ENCODE measurements around the gene PHF21A. TPM values are rescaled to one million over a fixed set of nuclear protein-coding genes. Genes with fewer than 3 reads are reported as not detected.

The PHF21A gene
- polyA plus RNA-seq, 1 experiment: 29.0 TPM

DNA sequence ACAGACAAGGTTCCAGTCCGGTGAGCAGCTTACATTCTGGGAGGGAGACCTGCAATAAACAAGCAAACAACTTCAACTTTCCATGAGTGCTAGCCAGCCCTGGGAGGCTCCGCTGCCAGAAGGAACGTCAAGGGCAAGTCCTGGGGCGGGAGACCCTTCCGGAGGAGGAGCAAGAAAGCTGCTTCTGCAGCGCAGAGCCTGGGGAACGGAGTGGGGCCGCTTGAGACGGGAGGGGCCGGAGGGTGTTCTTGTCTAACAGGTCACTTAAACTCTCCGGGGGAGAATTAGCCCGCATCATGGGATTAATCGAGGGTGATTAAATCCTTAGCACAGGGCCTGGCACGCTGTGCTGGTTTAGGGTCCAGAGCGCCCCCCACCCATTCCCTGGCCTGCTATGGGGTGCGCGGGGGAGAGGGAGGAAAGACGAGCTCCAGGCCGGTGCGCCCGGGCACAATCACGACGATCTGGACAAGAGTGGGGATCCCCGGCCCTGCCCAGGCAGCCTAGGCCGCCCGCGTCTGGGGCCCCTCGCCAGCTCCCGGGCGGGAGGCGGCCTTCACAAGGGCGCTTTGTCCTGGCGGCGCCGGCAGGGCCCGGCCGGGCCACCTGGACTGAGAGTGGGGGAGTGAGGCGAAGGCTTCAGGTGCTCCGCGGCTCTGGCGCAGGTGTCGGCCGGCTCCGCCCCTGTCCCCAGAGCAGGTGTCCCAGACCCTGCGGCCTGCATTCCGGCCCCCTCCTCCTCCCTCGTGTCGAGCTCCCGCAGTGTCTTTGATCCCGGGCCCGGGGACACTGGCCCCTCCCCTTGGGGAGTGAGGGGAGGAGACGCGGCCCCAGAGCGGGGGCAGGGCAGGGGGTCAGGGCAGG is 199.5 kb downstream of the PHF21A start:
- ChIA-PET POLR2A (no interaction called here), CTCF (no interaction called here)
- no peak for DNase-seq (ENCODE audit: low read depth, low spot score)

DNA sequence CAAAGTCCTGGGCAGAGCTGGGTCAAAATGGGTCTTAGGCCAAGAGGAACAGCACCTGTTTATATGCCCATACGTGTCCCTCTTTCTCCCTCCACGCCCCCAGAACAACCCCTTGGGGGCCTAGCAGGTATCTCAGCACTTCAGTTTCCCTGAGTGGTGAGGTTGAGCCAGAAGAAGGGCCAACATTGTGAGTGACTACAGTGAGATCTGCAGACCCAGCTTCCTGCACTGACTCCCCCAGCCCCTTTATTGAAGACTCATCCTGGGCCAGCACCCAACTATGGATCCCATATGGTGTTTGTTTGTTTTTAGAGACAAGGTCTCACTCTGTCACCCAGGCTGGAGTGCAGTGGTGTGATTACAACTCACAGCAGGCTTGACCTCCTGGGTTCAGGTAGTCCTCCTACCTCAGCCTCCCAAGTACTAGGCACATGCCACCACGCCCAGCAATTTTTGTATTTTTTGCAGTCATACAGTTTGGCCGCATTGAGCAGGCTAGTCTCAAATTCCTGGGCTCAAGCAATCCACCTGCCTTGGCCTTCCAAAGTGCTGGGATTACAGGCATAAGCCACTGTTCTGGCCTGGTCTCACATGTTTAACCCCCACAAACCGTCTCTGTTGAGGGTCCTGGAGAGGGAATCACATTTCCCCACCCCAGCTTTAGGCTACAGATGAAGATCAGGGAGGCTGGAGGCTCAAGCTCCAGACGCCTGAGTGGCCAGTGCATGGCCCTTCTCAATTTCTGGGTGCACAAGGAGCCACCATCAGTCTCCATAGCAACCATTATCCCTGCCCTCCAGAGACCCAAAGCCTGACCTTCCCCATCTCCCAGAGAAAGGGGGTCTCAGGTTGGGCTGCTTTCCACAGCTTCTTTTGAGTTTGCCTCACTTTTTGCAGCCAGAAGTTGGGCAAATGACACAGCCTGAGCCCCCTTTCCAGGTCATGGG is 200.4 kb downstream of the PHF21A start:
- DNase-seq (ENCODE audit: low read depth, low spot score): no peak
- Histone ChIP-seq H3K4me3 (ENCODE audit: low read depth, low read length) (no peak overlapping the region), H3K9me3 (ENCODE audit: control insufficient read depth, insufficient read depth, low read length) (peaks cover 8% of the 10 kb centered on the region; the same call in 1 of the 2 replicates), H3K27me3 (ENCODE audit: control insufficient read depth, insufficient read depth, low read length) (peaks cover 44% of the 10 kb centered on the region), H3K27ac (ENCODE audit: low read depth, low read length) (no peak overlapping the region)
- CTCF ChIA-PET: no interaction called here
- TF ChIP-seq, protein P1, sequence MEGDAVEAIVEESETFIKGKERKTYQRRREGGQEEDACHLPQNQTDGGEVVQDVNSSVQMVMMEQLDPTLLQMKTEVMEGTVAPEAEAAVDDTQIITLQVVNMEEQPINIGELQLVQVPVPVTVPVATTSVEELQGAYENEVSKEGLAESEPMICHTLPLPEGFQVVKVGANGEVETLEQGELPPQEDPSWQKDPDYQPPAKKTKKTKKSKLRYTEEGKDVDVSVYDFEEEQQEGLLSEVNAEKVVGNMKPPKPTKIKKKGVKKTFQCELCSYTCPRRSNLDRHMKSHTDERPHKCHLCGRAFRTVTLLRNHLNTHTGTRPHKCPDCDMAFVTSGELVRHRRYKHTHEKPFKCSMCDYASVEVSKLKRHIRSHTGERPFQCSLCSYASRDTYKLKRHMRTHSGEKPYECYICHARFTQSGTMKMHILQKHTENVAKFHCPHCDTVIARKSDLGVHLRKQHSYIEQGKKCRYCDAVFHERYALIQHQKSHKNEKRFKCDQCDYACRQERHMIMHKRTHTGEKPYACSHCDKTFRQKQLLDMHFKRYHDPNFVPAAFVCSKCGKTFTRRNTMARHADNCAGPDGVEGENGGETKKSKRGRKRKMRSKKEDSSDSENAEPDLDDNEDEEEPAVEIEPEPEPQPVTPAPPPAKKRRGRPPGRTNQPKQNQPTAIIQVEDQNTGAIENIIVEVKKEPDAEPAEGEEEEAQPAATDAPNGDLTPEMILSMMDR (IDR thresholded peaks at IDR 0.05; ENCODE audit: low read depth, low read length): no peak
- POLR2A ChIA-PET: no interaction called here

More for the DNA sequence above, 199.5 kb downstream of the PHF21A start:
- TF ChIP-seq, protein P1 (IDR thresholded peaks at IDR 0.05; ENCODE audit: low read depth, low read length): no peak
- Histone ChIP-seq H3K9me3 (ENCODE audit: control insufficient read depth, insufficient read depth, low read length) (peaks cover 8% of the 10 kb centered on the region; the same call in 1 of the 2 replicates), H3K27me3 (ENCODE audit: control insufficient read depth, insufficient read depth, low read length) (peaks cover 50% of the 10 kb centered on the region), H3K27ac (ENCODE audit: low read depth, low read length) (no peak overlapping the region), H3K4me3 (ENCODE audit: low read depth, low read length) (no peak overlapping the region)

DNA sequence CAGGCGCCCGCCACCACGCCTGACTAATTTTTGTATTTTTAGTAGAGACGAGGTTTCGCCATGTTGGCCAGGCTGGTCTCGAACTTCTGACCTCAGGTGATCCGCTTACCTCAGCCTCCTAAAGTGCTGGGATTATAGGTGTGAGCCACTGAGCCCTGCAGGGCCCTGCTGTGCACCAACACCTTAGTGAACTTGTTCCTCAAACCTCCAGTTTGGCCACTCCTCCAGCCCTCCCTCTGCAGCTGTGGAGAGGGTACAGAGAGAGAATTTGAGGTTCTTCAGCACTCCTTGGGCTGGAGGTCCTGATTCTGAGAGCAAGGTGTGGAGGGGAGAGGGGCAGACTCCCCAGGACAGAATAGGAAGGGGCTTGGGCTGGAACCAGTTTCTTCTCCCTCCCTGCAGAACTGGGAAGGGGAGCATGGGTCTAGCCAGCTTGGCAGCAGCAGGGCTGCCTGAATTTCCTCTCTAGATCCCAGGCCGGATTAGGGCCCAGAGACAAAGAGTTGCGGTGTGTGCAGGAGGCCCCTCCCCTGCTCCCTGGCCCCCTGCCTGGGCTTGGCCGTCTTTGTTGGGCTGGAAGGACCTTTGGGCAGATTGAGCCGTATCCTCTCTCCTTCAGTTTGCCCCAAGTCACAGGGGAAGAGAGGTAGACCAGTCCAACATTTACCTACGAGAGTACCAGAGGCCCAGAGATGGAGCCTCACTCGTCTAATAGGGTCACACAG is 201.3 kb downstream of the PHF21A start:
- Histone ChIP-seq H3K27me3 (ENCODE audit: control insufficient read depth, insufficient read depth, low read length) (peaks cover 38% of the 10 kb centered on the region), H3K27ac (ENCODE audit: low read depth, low read length) (no peak overlapping the region), H3K4me3 (ENCODE audit: low read depth, low read length) (no peak overlapping the region), H3K9me3 (ENCODE audit: control insufficient read depth, insufficient read depth, low read length) (peaks cover 8% of the 10 kb centered on the region; the same call in 1 of the 2 replicates)
- ChIA-PET CTCF (no interaction called here), POLR2A (no interaction called here)
- DNase-seq (ENCODE audit: low read depth, low spot score): no peak
- TF ChIP-seq, protein P1 (IDR thresholded peaks at IDR 0.05; ENCODE audit: low read depth, low read length): no peak

DNA sequence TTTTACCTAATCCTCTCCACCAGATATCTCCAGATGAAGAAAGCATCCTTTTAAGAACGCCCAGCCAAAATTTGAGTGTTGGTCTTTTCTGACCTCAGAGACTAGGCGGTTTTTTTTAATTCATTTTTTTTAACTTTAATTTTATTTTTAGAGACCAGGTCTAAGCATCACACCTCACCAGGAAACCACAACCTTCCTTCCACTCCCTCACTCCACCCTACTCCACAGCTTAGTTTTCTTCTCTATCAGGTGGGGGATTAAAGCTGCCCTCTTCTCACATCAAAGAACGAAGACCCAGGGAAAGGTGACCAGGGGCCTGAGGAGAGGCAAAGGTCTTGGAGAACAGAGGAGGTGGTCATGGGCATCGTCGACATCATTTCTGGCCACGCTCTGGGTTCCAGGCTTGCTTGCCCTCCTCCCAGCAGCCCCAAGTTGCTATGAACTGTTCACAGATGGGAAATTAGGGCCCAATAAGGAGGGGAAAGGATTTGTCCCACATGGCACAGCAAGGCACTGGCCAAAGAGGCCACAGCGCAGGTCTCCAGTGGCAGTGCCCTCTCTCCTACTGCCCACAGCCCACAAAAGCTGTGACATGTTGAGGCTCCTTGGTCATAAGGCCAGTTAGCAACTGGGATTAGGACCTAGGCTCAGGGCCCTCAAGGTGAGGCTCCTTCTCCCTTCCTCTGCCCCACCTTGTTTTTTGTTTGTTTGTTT is 202.1 kb downstream of the PHF21A start:
- ChIA-PET CTCF (interaction anchor here (1.5 kb wide), 1 partner anchor 46 kb away, joined by 4 read pairs; no protein-coding TSS in a partner anchor), POLR2A (interaction anchor here (1.1 kb wide), 1 partner anchor 11 kb away, joined by 3 read pairs; no protein-coding TSS in a partner anchor)
- Histone ChIP-seq H3K9me3 (ENCODE audit: control insufficient read depth, insufficient read depth, low read length) (peaks cover 8% of the 10 kb centered on the region; the same call in 1 of the 2 replicates), H3K27ac (ENCODE audit: low read depth, low read length) (no peak overlapping the region), H3K27me3 (ENCODE audit: control insufficient read depth, insufficient read depth, low read length) (peaks cover 29% of the 10 kb centered on the region), H3K4me3 (ENCODE audit: low read depth, low read length) (no peak overlapping the region)
- DNase-seq (ENCODE audit: low read depth, low spot score): no peak
- TF ChIP-seq, protein P1 (IDR thresholded peaks at IDR 0.05; ENCODE audit: low read depth, low read length): no peak
